GM21360 (cell line): ENCODE results near the gene RFNG.

Experiments
- ATAC-seq: cut with Tn5 transposase; IDR thresholded peaks from one replicate; pipeline ENCODE4 v1.9.1; 2021; ENCODE audit warnings: mild to moderate bottlenecking, moderate library complexity; ENCODE audit not compliant: unreplicated experiment

Gene RFNG

DNA sequence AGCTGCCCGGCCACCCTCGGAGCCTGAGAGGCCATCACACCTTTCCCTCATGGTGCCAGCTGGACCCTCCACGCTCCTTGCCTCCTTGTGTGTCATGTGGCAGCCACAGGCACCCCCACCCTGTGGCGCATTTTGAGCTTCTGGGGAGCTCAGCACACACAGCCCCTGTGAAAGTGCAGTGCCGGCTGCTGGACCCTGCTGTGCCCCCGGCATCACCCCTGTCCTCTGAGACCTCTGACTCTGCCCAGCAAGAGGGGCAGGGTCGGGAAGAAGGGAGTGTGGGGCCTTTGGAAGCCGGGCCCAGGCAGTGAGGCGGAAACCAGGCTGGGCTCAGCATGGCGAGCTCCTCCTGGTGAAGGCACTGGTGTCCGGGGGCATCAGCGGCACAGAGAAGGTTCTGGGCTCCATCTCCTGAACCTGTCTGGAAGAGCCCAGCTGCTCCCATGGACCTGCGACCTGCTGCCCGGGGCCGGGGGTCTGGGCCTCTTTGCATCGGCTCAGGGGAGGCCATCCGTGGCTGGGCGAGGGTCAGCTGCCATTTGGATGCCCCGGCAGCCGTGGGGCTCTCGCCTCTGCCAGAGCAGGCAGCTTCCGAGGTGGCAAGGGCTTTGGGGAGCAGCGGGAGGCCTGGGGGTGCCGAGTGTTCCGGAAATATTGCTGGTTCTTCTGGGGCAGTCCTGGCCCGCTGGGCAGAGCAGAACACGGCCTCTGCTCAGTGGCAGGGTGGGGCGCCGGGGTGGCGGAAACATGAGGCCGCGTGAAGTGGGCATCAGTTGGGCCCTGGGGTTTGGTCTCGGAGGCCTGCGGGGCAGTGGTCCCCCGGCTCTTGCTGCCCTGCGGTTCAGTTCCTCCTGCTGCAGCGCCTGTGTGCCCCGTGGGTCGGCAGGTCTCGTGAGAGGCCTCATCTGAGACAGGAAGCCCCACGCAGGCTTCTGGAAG is 46.8 kb downstream of the RFNG start:
- no peak for ATAC-seq

DNA sequence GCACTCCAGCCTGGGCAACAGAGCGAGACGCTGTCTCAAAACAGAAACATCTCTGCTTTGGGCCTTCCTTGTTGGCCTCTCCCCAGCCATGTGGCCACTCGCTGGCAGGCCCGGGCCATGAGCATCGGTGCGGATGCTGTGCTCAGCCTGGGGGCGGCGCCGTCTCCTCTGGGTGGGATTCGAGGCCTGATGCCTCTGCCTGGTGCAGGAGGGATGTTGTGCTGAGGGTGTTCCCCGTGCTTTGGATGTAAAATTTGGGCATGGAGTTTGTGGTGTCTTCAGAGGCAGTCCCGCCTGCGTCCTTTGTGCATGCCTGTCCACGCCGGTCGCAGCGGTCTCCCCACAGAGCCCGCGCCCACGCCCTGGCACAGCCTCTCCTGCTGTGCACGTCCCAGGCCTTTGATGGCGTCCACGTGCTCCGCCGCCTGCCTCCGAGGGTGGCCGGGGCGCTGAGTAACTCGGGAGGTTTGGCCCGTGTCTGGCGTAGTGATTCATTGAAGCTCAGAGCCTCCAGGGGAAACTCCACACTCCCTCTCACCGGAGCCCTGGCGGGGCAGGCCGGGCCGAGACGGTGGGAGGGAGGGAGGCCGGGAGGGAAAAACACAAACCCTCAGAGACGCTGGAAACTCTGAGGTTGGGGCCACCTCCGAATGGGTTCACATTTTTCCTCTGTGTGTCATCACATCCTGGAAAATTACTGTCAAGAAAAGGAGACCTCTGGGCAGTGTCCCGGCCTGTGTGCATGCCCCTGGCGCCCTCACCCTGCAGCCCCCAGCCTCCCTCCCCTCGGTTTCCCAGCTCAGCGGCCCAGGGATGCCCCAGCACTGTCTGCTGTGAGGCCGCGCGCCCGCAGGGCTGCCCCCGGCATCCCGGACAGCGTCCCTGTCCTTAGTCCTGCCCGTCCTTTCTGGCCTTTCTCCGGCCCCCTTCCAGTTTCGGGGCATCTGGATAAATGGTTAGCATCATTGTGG is 47.9 kb downstream of the RFNG start:
- ATAC-seq = no peak

DNA sequence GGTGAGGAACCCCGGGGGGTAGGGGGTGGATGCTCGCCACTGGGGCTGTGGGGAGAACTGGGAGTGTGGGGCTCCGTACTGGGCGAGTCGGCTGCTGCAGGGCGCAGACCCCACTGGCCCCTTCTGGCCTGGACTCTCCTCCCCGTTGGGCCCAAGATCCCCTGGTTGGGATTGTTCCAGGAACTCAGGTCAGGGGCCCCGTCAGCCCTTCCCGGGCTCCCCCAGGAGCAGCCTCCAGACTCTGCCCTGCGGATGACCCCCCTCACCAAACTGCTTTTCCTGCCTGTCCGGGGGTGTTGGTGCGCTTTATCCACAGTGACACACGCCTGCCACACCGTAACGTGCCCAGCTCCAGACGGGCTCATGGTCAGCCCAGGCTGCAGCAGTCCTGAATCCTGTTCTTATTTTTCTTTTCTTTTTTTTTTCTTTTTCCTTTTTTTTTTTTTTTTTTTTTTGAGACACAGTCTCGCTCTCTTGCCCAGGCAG is 50.0 kb downstream of the RFNG start:
- no peak for ATAC-seq

DNA sequence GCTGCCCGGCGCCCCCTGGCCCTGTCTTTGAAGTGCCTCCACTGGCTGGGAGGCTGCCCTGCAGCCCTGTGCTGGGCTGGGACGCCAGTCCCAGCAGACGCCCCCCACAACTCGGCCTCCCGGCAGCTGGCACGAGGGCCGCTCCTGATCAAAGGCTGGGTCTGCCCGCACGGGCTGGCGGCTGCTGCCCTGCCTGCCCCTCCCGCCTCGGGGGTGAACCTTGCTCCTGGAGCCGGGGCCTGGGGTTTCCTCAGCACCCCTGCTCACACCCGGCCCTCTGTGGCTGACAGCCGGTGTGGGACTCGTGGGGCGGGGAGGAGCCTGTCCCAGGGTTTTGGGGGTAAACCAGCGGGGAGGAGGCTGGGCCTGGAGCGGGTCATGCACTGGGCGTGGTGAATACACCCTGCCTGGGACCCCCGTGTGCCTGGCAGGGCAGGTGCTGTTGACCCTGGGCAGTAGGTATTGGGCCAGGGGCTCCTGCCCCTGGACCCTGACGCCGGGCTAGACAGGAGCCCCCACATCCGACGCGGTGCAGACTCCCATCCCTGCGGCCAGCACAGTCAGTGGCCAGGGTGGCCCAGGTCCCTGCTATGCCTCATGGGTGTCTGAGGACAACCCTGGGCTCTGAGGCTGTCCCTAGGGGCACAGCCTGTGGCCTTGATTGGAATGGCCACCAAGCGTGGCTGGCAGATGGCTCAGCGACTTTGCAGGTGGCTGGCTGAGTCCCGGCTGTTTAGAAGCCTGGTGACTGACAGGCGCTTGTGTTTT is 50.6 kb downstream of the RFNG start:
- no peak for ATAC-seq

DNA sequence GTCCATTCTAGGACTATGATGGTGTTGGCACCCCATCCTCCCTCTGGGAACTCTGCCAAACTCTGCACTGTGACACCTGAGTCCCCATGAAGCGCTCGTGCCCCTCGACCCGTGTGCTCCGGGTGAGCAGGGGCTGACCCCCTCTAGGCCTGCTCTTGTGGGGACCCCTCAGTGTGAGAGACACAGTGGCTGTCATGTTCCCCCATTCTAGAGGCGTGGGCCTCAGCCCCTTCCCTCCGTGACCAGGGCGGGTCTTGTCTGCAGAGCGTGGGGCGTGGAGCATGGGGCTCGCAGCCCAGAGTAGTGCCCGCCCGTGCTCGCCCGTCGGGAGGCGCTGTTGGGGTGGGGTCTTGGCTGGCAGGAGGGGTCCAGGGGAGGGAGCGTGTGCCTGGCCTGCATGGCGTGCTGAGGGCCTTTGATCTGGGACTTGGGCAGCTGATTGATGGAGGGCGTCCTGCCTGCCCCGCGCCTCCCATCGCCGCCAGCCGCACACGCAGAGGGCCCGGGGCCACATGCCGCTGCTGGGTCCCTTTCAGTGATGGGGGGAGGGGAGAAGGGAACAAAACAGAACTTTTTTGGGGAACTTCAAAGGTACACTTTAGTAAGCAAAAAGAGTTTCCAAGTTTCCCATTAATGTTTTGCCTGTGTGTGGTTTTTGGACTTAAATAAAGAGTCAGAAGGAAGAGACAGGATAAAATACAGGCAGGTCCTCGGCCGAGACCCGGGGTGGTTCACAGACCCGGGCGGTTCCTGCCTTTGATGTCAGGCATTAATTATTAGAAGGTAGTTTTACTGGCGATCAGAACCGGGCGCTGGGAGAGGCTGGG is 51.4 kb downstream of the RFNG start:
- ATAC-seq = no peak

DNA sequence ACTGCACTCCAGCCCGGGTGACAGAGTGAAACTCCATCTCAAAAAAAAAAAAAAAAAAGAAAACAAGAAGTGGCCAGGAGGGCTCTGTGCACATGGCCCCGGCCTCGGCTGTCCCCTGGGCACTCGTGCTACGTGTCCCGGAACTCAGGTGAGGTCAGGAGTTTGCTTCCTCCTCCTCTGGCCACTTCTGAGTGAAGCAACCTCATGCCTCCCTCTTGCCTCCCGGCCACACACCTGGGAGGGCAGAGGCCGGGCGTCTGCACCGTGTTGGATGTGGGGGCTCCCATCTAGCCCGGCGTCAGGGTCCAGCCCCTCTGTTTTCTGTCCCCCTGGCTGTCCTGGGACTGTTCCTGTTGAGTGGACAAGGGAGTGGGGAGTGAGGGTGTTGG is 52.0 kb downstream of the RFNG start:
- no peak for ATAC-seq

DNA sequence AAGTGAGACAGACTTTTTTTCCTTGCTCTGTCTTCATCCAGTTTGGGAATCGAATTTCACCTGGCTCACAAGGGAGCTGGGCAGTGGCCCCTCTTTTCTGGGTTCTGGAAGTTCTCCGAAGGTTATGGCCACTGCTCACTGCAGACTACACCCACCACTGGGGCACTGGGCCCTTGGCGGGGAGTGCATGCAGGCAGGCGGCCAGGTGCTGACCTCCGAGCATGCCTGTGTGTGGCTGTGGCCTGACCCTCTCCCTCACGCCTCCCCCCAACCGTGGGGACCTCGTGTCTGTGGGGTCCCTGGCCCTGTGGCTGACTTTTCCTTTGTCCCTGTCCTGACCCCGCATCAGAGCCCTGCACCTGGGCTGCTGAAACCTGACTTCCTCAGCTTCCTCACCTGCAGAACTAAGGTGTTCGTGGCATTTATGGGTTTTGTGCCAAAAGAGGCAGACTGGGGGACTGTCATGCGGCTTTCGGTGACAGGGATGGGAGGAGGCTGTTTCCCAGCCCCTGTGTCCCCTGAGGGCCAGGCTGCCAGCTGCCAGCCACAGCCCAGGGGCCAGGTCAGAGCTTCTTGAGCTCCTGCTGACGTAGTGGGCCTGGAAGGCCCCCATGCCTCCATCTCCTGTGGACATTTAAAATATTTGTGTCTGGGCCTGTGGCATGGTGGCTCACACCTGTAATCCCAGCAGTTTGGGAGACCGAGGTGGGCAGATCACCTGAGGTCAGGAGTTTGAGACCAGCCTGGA is 52.7 kb downstream of the RFNG start:
- no peak for ATAC-seq

DNA sequence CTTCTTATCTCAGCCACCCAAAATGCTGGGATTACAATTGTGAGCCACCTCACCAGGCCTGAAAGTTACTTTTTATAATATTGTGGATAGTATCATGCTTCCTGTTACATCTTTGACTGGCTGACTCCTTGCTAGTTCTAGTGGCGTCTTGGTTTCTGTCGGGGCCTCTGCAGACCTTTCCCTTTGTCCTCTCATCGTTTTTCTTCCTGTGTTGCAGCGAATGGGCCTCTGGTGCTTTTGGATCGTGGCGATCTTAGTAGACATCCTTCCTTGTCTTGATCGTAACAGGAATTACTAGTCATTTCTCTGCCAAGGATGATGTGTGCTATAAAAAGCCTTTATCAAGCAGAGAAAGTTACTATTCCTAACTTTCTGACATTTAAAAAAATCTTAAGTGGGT is 53.4 kb downstream of the RFNG start:
- ATAC-seq = no peak
